ENCODE measurements around the gene TUBAL3.

The TUBAL3 gene

GRCh38 chr10:5404208-5405041, at the start of gene TUBAL3:
Gene TUBAL3, minus strand, starts transcription at chr10:5404828. Its CDS starts 36 bp downstream, at chr10:5404792.
- no peak for DNase-seq (ENCODE audit: low read depth in 2 of 2)

DNA sequence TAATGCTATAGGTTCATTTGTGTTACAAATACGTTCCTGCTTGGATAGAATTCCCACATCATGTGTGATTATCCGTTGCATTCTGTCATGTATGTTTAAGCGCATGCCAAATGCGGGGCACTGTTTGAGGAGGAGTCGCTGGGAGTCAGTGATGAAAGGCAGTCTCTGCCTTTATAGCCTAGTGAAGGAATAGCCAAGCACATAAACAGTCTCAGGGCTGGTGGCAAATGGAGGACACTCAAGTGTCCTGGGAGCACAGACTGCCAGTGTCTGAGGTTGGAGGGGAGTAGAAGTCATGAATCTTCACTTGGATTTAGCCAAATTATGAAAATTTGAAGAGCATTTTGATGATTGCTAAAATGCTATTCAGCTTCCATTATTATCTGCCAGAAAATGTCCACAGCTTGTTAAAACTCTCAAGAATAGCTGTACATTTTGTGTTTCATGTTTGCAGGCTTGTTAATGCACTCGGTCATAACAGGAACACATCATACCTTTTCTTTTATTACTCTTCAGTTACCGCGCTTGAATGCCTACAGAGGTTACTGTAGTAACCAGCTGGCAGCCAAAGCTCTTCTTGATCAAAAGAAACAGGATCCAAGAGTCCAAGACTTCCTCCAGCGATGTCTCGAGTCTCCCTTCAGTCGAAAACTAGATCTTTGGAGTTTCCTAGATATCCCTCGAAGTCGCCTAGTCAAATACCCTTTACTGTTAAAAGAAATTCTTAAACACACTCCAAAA, 49.3 kb upstream of the TUBAL3 start:
- DNase-seq (ENCODE audit: low read depth in 2 of 2), result no peak

DNA sequence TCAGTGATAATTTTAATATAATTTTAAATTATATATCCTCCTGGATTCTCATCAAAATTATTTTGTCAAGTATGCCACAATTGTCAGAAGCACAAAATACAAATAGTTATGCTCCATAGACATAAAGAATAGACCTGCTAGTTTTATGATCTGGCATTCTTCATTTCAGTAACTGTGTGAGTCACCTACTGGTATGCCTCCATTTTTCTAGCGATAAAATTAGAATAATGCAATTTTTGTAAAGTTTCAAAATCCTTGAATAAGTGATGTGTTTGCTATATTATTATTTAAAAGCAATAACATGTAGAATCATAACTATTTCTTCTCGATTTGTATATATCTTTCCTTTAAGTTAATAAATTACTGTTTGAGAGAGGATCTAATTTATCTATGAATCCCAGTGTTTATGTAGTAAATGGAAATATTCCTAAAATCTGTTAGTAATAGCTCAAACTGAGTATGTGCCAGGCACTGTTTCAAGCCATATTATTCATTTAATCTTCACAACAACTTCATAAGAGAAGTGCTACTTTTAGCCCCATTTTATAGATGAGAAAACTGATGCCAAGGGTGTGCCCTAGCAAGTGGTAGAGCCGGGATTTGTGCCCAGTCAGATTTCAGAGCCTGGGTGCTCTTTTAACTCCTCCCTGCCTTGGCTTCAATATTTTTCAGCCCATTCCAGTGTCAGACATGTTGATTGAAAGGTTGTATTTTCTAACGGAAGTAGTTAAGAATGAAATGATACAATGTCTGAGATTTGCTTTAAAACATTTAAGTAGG, 46.2 kb upstream of the TUBAL3 start:
- DNase-seq (ENCODE audit: low read depth in 2 of 2), result no peak

DNA sequence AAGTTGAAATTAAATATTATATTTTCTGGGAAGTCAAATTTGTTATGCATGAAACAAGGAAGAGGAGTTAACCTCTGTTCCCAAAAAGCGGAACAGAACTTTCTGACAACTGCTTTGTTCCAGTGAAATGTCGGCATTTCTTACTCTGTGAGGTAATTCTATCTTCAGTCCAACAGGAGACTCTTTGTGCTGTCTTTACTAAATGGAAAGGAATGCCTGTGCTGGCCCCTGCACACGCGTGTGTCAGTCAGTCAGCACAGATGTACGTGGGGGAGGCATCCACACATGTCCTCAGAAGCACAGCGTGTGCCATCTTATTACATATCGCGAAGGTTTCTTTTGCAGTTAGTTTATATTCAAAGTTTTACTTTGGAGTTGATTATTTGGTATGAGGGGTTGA, 45.2 kb upstream of the TUBAL3 start:
- no peak for DNase-seq (ENCODE audit: low read depth in 2 of 2)

- no peak for DNase-seq (ENCODE audit: low read depth in 2 of 2)
These were observed 44.6 kb upstream of the TUBAL3 start for GRCh38 chr10:5449227-5449626.

- no peak for DNase-seq (ENCODE audit: low read depth in 2 of 2)
These were observed 43.8 kb upstream of the TUBAL3 start for GRCh38 chr10:5448333-5449001.

DNA sequence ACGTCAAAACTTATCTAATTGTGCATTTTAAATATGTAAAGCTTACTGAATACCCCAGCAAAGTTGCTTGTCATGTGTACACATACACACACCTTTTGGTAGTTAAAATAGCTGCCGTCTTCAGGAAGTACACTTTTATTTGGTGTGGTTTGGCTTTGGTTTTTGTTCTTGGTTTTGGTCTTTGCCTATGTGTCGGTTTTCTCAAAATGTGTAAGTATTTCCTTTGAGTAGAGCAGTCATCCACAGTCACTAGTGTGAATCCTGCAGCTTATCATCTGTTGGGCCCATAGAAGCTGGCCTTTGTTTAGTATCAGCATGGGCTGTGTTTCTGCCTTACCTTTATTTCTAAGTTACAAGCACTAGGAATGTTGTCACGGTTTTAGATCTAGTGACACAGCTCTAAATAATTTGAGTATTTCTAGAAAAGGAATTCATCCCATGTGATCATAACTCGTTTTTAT, 43.0 kb upstream of the TUBAL3 start:
- DNase-seq (ENCODE audit: low read depth in 2 of 2), result no peak

DNA sequence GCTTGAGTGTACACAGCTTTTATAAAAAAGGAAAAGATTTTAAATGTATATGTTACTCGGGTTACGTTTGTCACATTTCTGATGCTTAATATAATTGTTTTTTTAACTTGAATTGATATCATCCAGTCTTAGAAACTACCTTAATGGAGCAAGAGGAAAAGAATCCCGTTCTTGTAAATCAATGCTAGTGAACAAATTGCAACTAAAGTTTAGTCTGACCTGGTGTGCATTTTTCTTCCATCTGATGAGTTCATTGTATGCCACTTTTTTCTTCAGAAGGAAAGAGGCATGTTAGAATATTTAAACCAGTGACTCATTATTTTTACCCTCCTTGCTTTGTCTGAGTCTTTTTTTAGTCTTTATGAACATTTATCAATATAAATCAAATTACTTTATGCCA, 42.4 kb upstream of the TUBAL3 start:
- DNase-seq (ENCODE audit: low read depth in 2 of 2), result no peak

DNA sequence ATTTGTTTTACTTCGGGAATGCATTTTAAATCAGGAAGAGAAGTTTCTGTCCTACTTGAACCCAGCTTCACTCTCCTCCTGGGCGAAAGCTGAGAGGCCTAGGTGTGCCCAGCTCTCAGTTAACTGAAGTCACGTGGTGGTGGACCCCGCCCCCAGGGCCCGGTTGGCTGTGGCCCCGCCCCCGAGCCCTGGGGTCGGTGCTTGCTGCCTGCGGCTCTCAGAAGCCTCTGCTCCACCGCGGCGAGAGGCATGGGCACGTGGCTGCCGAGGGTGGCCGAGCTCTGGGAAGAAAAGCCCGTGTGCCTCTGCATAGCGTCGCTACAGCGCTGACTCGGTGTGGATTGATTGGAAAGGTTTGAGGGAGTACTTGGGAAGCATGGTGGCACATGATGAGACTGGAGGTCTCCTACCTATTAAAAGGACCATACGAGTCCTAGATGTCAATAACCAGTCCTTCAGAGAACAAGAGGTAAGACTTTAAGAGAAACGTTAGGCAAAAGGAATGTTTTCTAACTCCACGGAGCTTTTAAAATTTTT, 41.8 kb upstream of the TUBAL3 start:
- peak; percentile 35 to 51 for DNase-seq (ENCODE audit: low read depth in 2 of 2)

GRCh38 chr10:5445006-5445405, 40.4 kb upstream of the TUBAL3 start:
- DNase-seq (ENCODE audit: low read depth in 2 of 2), result no peak

GRCh38 chr10:5443429-5443828, 38.8 kb upstream of the TUBAL3 start:
- DNase-seq (ENCODE audit: low read depth in 2 of 2), result no peak

GRCh38 chr10:5442990-5443370, 38.4 kb upstream of the TUBAL3 start:
- DNase-seq (ENCODE audit: low read depth in 2 of 2), result no peak

GRCh38 chr10:5442065-5442989, 37.7 kb upstream of the TUBAL3 start:
- DNase-seq (ENCODE audit: low read depth in 2 of 2), result no peak

GRCh38 chr10:5441106-5441505, 36.5 kb upstream of the TUBAL3 start:
- DNase-seq (ENCODE audit: low read depth in 2 of 2), result no peak

- no peak for DNase-seq (ENCODE audit: low read depth in 2 of 2)
These were observed 35.6 kb upstream of the TUBAL3 start for GRCh38 chr10:5440206-5440605.

GRCh38 chr10:5435328-5435727, 30.7 kb upstream of the TUBAL3 start:
- DNase-seq (ENCODE audit: low read depth in 2 of 2), result no peak

- no peak for DNase-seq (ENCODE audit: low read depth in 2 of 2)
These were observed 29.6 kb upstream of the TUBAL3 start for GRCh38 chr10:5434017-5434753.

- DNase-seq (ENCODE audit: low read depth in 2 of 2), result no peak
These were observed 28.6 kb upstream of the TUBAL3 start for GRCh38 chr10:5433182-5433581.

DNA sequence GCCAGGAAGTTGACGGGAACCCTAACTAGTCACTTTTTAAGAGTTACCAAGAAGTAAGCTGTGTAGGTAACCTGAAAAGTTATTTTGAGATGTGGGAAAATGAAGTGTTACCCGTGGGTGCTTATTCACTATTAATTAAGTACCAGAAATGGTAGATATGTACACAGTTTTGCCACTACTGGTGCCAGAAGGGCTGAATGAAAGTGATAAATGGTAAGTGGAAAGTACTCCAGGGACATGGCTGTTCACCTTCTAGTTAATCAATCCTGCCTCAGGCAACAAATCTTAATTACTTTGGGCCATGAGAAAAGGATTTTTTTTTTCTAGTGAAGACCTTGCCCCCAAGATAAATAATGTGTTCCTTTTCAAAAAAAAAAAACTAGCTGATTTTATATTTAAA, 23.5 kb upstream of the TUBAL3 start:
- DNase-seq (ENCODE audit: low read depth in 2 of 2), result no peak

DNA sequence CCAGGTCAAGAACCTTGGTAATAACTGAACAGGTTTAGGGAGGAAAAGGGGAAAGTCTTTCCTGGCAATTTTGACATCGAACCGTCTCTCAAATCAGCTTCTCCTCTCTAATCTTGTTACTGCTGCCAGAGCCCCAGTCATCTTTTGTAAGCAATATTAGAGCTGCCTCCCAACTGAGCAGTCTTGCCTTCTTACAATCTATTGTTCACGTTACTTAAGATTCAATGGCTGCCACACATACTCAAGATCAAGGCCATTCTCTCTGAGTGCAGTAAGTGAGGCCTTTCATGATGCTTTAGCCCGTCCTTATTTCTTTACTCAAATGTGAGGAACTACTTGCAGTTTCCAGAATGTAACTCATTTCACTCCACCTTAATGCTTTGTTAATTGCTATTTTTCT, 20.1 kb upstream of the TUBAL3 start:
- DNase-seq (ENCODE audit: low read depth in 2 of 2), result no peak
